NCI-H2196 treated with DMSO at 0.1 percent for 48 hours (cell line): ENCODE measurements around the gene IKBIP.
A peak's percentile ranks its signal among the peaks of the same experiment; 100 is the strongest.
"Not testable (repeated sequence)": the region's sequence is repeated elsewhere in the genome, so short reads cannot be mapped to it uniquely, and the experiment has no call there.

ENCODE experiments used
- DNase-seq: peaks from one replicate; lab custom pipeline; 2025; ENCODE audit not compliant: unreplicated experiment; lab: John Stamatoyannopoulos, UW

IKBIP gene

GRCh38 chr12:98637068-98637467 lies 7.5 kb downstream of the IKBIP start:
- DNase-seq = no peak

GRCh38 chr12:98635657-98636323 lies 8.8 kb downstream of the IKBIP start:
- DNase-seq = peak; percentile 39

GRCh38 chr12:98618952-98619351 lies 25.6 kb downstream of the IKBIP start:
- no peak for DNase-seq

- no peak for DNase-seq
Measured at GRCh38 chr12:98612696-98613334, 31.8 kb downstream of the IKBIP start.

GRCh38 chr12:98610596-98610995 lies 34.0 kb downstream of the IKBIP start:
- DNase-seq = no peak

GRCh38 chr12:98606359-98606988 lies 38.1 kb downstream of the IKBIP start:
- no peak for DNase-seq

- no peak for DNase-seq
Measured at GRCh38 chr12:98601924-98602323, 42.7 kb downstream of the IKBIP start.

- DNase-seq = not testable (repeated sequence)
Measured at GRCh38 chr12:98597313-98597712, 47.3 kb downstream of the IKBIP start.

GRCh38 chr12:98595243-98595988 lies 49.2 kb downstream of the IKBIP start:
- DNase-seq = no peak

GRCh38 chr12:98594050-98594835 lies 50.3 kb downstream of the IKBIP start:
- DNase-seq = no peak

GRCh38 chr12:98593351-98594049 lies 51.1 kb downstream of the IKBIP start, which contains the start of gene SLC25A3:
SLC25A3 (plus strand) TSS chr12:98593686; CDS start chr12:98593979, 293 bp downstream.
- DNase-seq = peak; percentile 95

- no peak for DNase-seq
Measured at GRCh38 chr12:98592825-98593322, 51.7 kb downstream of the IKBIP start.

GRCh38 chr12:98591209-98591608 lies 53.4 kb downstream of the IKBIP start:
- DNase-seq = no peak

GRCh38 chr12:98587084-98587483 lies 57.5 kb downstream of the IKBIP start:
- DNase-seq = no peak

GRCh38 chr12:98582093-98582492 lies 62.5 kb downstream of the IKBIP start:
- no peak for DNase-seq

- no peak for DNase-seq
Measured at GRCh38 chr12:98581101-98581500, 63.5 kb downstream of the IKBIP start.

GRCh38 chr12:98580695-98581094 lies 63.9 kb downstream of the IKBIP start:
- no peak for DNase-seq

- no peak for DNase-seq
Measured at GRCh38 chr12:98579835-98580234, 64.8 kb downstream of the IKBIP start.

- no peak for DNase-seq
Measured at GRCh38 chr12:98579347-98579746, 65.2 kb downstream of the IKBIP start.

GRCh38 chr12:98578821-98579220 lies 65.8 kb downstream of the IKBIP start:
- no peak for DNase-seq
